A549 (cell line): Measurements from ENCODE around the gene TEAD4. TPM values are rescaled to one million over a fixed set of nuclear protein-coding genes. Genes with fewer than 3 reads are reported as not detected.

ENCODE experiments used
- ATAC-seq, 2 experiments: fragments of 200-7000 bp in 1 of 2; fragments of >200 bp in 1 of 2; cut with Nextera tagmentation in 1 of 2; cut with Tn5 transposase in 1 of 2; 3 replicates each; pipeline versions ENCODE4 v1.8.0 to v1.9.1; 2018 to 2020; ENCODE audit warnings: mild to moderate bottlenecking in 1 of 2, moderate library complexity in 1 of 2
- CTCF ChIA-PET: fragments of 300-600 bp; sonication (Branson Sonifier 250); formaldehyde crosslinking; extraction: SDS; loops from one replicate; lab custom pipeline; 2021; ENCODE audit warnings: antibody characterized with exemption, inconsistent platforms; lab: Yijun Ruan, JAX
- POLR2A ChIA-PET: fragments of 350-600 bp; formaldehyde crosslinking; extraction: SDS; loops from one replicate; lab custom pipeline; 2021; ENCODE audit warnings: antibody characterized with exemption, inconsistent platforms; lab: Yijun Ruan, JAX
- DNase-seq, 2 experiments: peaks; one replicate each; pipeline versions ENCODE4 v3.0.0 to v3.0.0-alpha.2; 2011 to 2016; ENCODE audit warnings: low read depth in 1 of 2, low spot score in 1 of 2
- FAIRE-seq: peaks from 2 replicates; lab custom pipeline; 2011; peaks lifted over from hg19 to GRCh38; lab: Jason Lieb, UNC
- H3K27ac ChIP-seq, 2 experiments: fragments of >200 bp; sonication (Bioruptor Twin); formaldehyde crosslinking; 3 replicates each; pipeline ENCODE4 v1.5.1; 2016 to 2017
- H3K4me1 ChIP-seq: fragments of >200 bp; sonication (Bioruptor Twin); formaldehyde crosslinking; 3 replicates; pipeline ENCODE4 v1.6.1; 2016
- H3K4me2 ChIP-seq: fragments of >200 bp; sonication (Bioruptor Twin); formaldehyde crosslinking; 3 replicates; pipeline ENCODE4 v1.6.1; 2016
- H3K4me3 ChIP-seq: fragments of >200 bp; sonication (Bioruptor Twin); formaldehyde crosslinking; 3 replicates; pipeline ENCODE4 v1.5.1; 2016
- H3K9me3 ChIP-seq: fragments of >200 bp; sonication (Bioruptor Twin); formaldehyde crosslinking; 3 replicates; pipeline ENCODE4 v1.6.1; 2016
- ATOH8 ChIP-seq: fragments of 250-450 bp; sonication (Bioruptor Pico); IDR thresholded peaks from 2 replicates; pipeline ENCODE4 v1.5.0; 2020; ENCODE audit warnings: low read depth, mild to moderate bottlenecking, moderate library complexity
- BCL3 ChIP-seq: fragments of >200 bp; sonication (Bioruptor Twin); formaldehyde crosslinking; IDR thresholded peaks from 3 replicates; pipeline ENCODE4 v1.6.1; 2016
- BHLHE40 ChIP-seq: IDR thresholded peaks from 2 replicates; pipeline ENCODE4 v1.6.1; 2012; ENCODE audit warnings: low read depth, low read length, inconsistent platforms
- CBX2 ChIP-seq: fragments of 200-600 bp; sonication (generic); IDR thresholded peaks from 2 replicates; pipeline ENCODE4 v1.6.1; 2016; ENCODE audit warnings: low read depth, mild to moderate bottlenecking, borderline replicate concordance
- CHD2 ChIP-seq: fragments of 150-350 bp; IDR thresholded peaks from 2 replicates; pipeline ENCODE4 v1.6.1; 2014; ENCODE audit warnings: low read length; ENCODE audit not compliant: partially characterized antibody
- CHD4 ChIP-seq: fragments of 200-600 bp; sonication (generic); IDR thresholded peaks from 2 replicates; pipeline ENCODE4 v1.6.1; 2016; ENCODE audit warnings: antibody characterized with exemption, mild to moderate bottlenecking, borderline replicate concordance
- CTCF ChIP-seq: fragments of >200 bp; sonication (Bioruptor Twin); formaldehyde crosslinking; IDR thresholded peaks from 3 replicates; pipeline ENCODE4 v1.5.1; 2016
- E2F6 ChIP-seq: IDR thresholded peaks from 2 replicates; pipeline ENCODE4 v1.6.1; 2012; ENCODE audit warnings: low read depth, borderline replicate concordance
- EHMT2 ChIP-seq: fragments of 200-600 bp; sonication (generic); IDR thresholded peaks from 2 replicates; pipeline ENCODE4 v1.6.1; 2016; ENCODE audit warnings: antibody characterized with exemption, low read depth, mild to moderate bottlenecking, moderate library complexity
- EP300 ChIP-seq, 2 experiments: fragments of >200 bp; sonication (Bioruptor Twin); formaldehyde crosslinking; IDR thresholded peaks; 2 replicates in 1 of 2; 3 replicates in 1 of 2; pipeline ENCODE4 v1.6.1; 2016 to 2017
- FOSL2 ChIP-seq, 2 experiments: fragments of 450-650 bp in 1 of 2; fragments of >200 bp in 1 of 2; sonication (Bioruptor Twin) in 1 of 2; formaldehyde crosslinking; IDR thresholded peaks; 2 replicates each; pipeline versions ENCODE4 v1.5.0 to v1.6.1; 2016 to 2020; ENCODE audit warnings: mild to moderate bottlenecking in 1 of 2, moderate library complexity in 1 of 2
- GATA3 ChIP-seq: IDR thresholded peaks from 2 replicates; pipeline ENCODE4 v1.6.1; 2012; ENCODE audit warnings: borderline replicate concordance
- HDAC2 ChIP-seq: fragments of 200-600 bp; sonication (generic); IDR thresholded peaks from 2 replicates; pipeline ENCODE4 v1.6.1; 2016
- HEYL ChIP-seq: fragments of 250-450 bp; sonication (Bioruptor Pico); IDR thresholded peaks from 2 replicates; pipeline ENCODE4 v1.8.0; 2021; ENCODE audit warnings: mild to moderate bottlenecking, moderate library complexity
- JUN ChIP-seq, 2 experiments: fragments of >200 bp; sonication (Bioruptor Twin); formaldehyde crosslinking; IDR thresholded peaks; 2 replicates in 1 of 2; 3 replicates in 1 of 2; pipeline ENCODE4 v1.6.1; 2016 to 2017
- KDM1A ChIP-seq: fragments of 200-600 bp; sonication (generic); IDR thresholded peaks from 2 replicates; pipeline ENCODE4 v1.6.1; 2016; ENCODE audit warnings: low read depth, mild to moderate bottlenecking
- MAFK ChIP-seq: fragments of 450-650 bp; IDR thresholded peaks from 2 replicates; pipeline ENCODE4 v1.6.1; 2014; ENCODE audit not compliant: partially characterized antibody
- MAX ChIP-seq: IDR thresholded peaks from 2 replicates; pipeline ENCODE4 v1.6.1; 2012
- MAZ ChIP-seq: fragments of 150-350 bp; IDR thresholded peaks from 2 replicates; pipeline ENCODE4 v1.6.1; 2014; ENCODE audit warnings: antibody characterized with exemption, low read depth, low read length, borderline replicate concordance
- NFE2L2 ChIP-seq: fragments of 150-350 bp; conservative IDR thresholded peaks from 2 replicates; pipeline ENCODE4 v1.6.1; 2014; ENCODE audit warnings: low read length
- PBX3 ChIP-seq: IDR thresholded peaks from 2 replicates; pipeline ENCODE4 v1.6.1; 2012
- RAD21 ChIP-seq, 2 experiments: fragments of >200 bp in 1 of 2; sonication (Bioruptor Twin) in 1 of 2; formaldehyde crosslinking in 1 of 2; IDR thresholded peaks in 1 of 2; conservative IDR thresholded peaks in 1 of 2; 2 replicates in 1 of 2; 3 replicates in 1 of 2; pipeline ENCODE4 v1.6.1; 2012 to 2018; ENCODE audit warnings: inconsistent platforms in 1 of 2
- RARB ChIP-seq: fragments of 250-450 bp; sonication (Bioruptor Pico); IDR thresholded peaks from 2 replicates; pipeline ENCODE4 v1.8.0; 2021; ENCODE audit warnings: mild to moderate bottlenecking, moderate library complexity
- RNF2 ChIP-seq: fragments of 200-600 bp; sonication (generic); IDR thresholded peaks from 2 replicates; pipeline ENCODE4 v1.6.1; 2016; ENCODE audit warnings: low read depth, mild to moderate bottlenecking, antibody characterized with exemption, moderate library complexity, borderline replicate concordance
- SMC3 ChIP-seq: fragments of >200 bp; sonication (Bioruptor Twin); formaldehyde crosslinking; IDR thresholded peaks from 3 replicates; pipeline ENCODE4 v1.6.1; 2018; ENCODE audit warnings: inconsistent platforms
- TFCP2L1 ChIP-seq: fragments of 250-450 bp; sonication (Bioruptor Pico); IDR thresholded peaks from 2 replicates; pipeline ENCODE4 v1.5.0; 2021; ENCODE audit warnings: mild to moderate bottlenecking
- TP53 ChIP-seq: fragments of 250-450 bp; sonication (Bioruptor Pico); IDR thresholded peaks from 2 replicates; pipeline ENCODE4 v1.5.0; 2021; ENCODE audit warnings: mild to moderate bottlenecking, moderate library complexity
- ZC3H11A ChIP-seq: fragments of 450-650 bp; IDR thresholded peaks from 2 replicates; pipeline ENCODE4 v1.6.1; 2014; ENCODE audit warnings: antibody characterized with exemption, mild to moderate bottlenecking
- WGBS: methylation state at CpG from one replicate; pipeline ENCODE4 v1.1.6; 2017; ENCODE audit errors: missing lambda C conversion rate; 5-methylcytosine and 5-hydroxymethylcytosine counted together
- polyA plus RNA-seq, 4 experiments: library from polyadenylated mRNA; depleted of rRNA in 3 of 4; stranded (reverse); fragments of >200 nt; fragmentation: RNase III in 1 of 4; extraction: RNeasy Plus Mini Kit Qiagen cat#74134 plus additional on column Dnase treatment in 1 of 4; gene quantifications; 2 replicates in 3 of 4; 3 replicates in 1 of 4; pipeline ENCODE4 v1.2.3, GENCODE V29; 2011 to 2017

TEAD4 gene
- polyA plus RNA-seq, 2 of the 4 experiments (the other 2 are of a cell fraction): 22.6 to 31.8 TPM

- POLR2A ChIA-PET: no interaction called here
- ATAC-seq: no peak
- Histone ChIP-seq H3K4me3 (no peak overlapping the region), H3K9me3 (no peaks in the 10 kb centered on the region), H3K27ac (no peak overlapping the region), H3K4me1 (peaks cover 5% of the 10 kb centered on the region; the same call in 1 of the 3 replicates), H3K4me2 (no peak overlapping the region)
- CTCF ChIA-PET: interaction anchor here (0.8 to 1.1 kb wide), 2 partner anchors 56 to 64 kb away, joined by 3 read pairs; no protein-coding TSS in a partner anchor
- FAIRE-seq: no peak
- 93% methylated on average over 5 of the region's 5 CpGs for WGBS
- no peak for DNase-seq
- no peak for TF ChIP-seq E2F6
Measured at GRCh38 chr12:2977776-2978175, 18.6 kb downstream of the TEAD4 start.

GRCh38 chr12:2979806-2980205 is 20.6 kb downstream of the TEAD4 start:
- ChIA-PET POLR2A (no interaction called here), CTCF (interaction anchor here (0.7 to 2.6 kb wide), 3 partner anchors 14 to 1779 kb away, joined by 3 to 11 read pairs (median 3); no protein-coding TSS in a partner anchor)
- Histone ChIP-seq H3K4me1 (no peaks in the 10 kb centered on the region), H3K9me3 (no peaks in the 10 kb centered on the region)
- WGBS: 86% methylated on average over 4 of the region's 4 CpGs
- no peak for DNase-seq
- no peak for TF ChIP-seq BHLHE40
- no peak for TF ChIP-seq PBX3
- TF ChIP-seq CTCF: no peak
- no peak for TF ChIP-seq HDAC2
- no peak for TF ChIP-seq FOSL2 (IDR thresholded peaks at IDR 0.05)
- no peak for TF ChIP-seq FOSL2 (CRISPR knock-in tag; IDR thresholded peaks at IDR 0.05)
- no peak for TF ChIP-seq EP300 (IDR thresholded peaks at IDR 0.05)
- no peak for TF ChIP-seq SMC3
- TF ChIP-seq ZC3H11A: no peak
- no peak for TF ChIP-seq RNF2
- no peak for TF ChIP-seq RARB
- TF ChIP-seq GATA3: no peak
- TF ChIP-seq KDM1A: no peak
- no peak for TF ChIP-seq TP53 (CRISPR knock-in tag)
- TF ChIP-seq JUN (IDR thresholded peaks at IDR 0.05): no peak
- no peak for TF ChIP-seq MAFK
- TF ChIP-seq BCL3: no peak
- no peak for TF ChIP-seq RAD21 (conservative IDR thresholded peaks at IDR 0.05 in 1 of 2, IDR thresholded peaks at IDR 0.05 in 1 of 2)
- TF ChIP-seq TFCP2L1 (CRISPR knock-in tag): no peak
- TF ChIP-seq, all 56 proteins: peak for 0
- no peak overlapping the region for H3K4me2 ChIP-seq
- no peak overlapping the region for H3K27ac ChIP-seq
- FAIRE-seq (no peak), ATAC-seq (no peak)
- H3K4me3 ChIP-seq: no peak overlapping the region

GRCh38 chr12:2980630-2981029 is 21.4 kb downstream of the TEAD4 start:
- Histone ChIP-seq H3K27ac (no peak overlapping the region), H3K9me3 (no peaks in the 10 kb centered on the region), H3K4me3 (no peak overlapping the region), H3K4me2 (no peak overlapping the region)
- FAIRE-seq (no peak), DNase-seq (no peak), ATAC-seq (no peak)
- POLR2A ChIA-PET: no interaction called here
- WGBS: 80% methylated on average over 7 of the region's 7 CpGs
- no peak for TF ChIP-seq MAZ
- TF ChIP-seq MAFK: no peak
- TF ChIP-seq EP300 (IDR thresholded peaks at IDR 0.05): no peak
- no peak for TF ChIP-seq E2F6
- TF ChIP-seq RARB: no peak
- TF ChIP-seq TP53 (CRISPR knock-in tag): no peak
- no peak for TF ChIP-seq JUN (IDR thresholded peaks at IDR 0.05)
- TF ChIP-seq CBX2: no peak
- TF ChIP-seq CHD2: no peak
- no peak for TF ChIP-seq GATA3
- no peak for TF ChIP-seq EHMT2
- no peak for TF ChIP-seq CHD4
- no peak for TF ChIP-seq HEYL
- TF ChIP-seq MAX: no peak
- TF ChIP-seq KDM1A: no peak
- TF ChIP-seq ATOH8 (CRISPR knock-in tag): no peak
- TF ChIP-seq NFE2L2: no peak
- TF ChIP-seq, all 56 proteins: peak for 0
- H3K4me1 ChIP-seq: no peaks in the 10 kb centered on the region
- CTCF ChIA-PET: interaction anchor here (0.7 to 2.6 kb wide), 2 partner anchors 11 to 36 kb away, joined by 3 to 11 read pairs; no protein-coding TSS in a partner anchor
